ENCODE results near the gene ZBTB46.

DNA sequence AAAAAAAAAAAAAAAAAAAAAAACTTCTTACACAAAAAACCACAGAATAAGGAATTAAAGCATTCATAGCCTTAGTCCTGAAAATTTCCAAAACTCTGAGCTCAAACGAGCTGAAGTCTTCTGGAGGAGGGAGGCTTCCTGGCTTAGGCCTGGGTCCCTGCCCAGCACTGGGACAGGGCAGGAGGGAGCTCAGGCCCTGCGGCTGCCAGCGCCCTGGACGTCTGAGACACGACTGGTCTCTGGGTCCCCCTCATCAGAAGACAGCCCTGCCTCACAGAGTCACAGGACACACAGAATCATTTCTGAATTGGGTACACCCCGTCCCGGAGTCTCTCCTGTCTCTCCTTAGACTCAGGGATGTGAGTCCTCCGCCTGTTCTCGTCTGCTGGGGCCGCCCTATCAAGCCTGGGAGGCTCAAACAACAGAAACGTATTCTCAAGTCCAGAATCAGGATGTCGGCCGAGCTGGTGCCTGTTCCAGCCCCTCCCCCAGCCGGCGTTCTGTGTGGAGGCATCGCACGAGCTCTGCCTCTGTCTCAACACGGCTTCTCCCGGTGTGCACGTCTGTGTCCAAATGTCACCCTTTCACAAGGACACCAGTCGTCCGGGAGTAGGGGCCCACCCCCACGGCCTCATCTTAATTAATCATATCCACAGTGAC lies 39.4 kb downstream of the ZBTB46 start:
- TF ChIP-seq, protein P1, sequence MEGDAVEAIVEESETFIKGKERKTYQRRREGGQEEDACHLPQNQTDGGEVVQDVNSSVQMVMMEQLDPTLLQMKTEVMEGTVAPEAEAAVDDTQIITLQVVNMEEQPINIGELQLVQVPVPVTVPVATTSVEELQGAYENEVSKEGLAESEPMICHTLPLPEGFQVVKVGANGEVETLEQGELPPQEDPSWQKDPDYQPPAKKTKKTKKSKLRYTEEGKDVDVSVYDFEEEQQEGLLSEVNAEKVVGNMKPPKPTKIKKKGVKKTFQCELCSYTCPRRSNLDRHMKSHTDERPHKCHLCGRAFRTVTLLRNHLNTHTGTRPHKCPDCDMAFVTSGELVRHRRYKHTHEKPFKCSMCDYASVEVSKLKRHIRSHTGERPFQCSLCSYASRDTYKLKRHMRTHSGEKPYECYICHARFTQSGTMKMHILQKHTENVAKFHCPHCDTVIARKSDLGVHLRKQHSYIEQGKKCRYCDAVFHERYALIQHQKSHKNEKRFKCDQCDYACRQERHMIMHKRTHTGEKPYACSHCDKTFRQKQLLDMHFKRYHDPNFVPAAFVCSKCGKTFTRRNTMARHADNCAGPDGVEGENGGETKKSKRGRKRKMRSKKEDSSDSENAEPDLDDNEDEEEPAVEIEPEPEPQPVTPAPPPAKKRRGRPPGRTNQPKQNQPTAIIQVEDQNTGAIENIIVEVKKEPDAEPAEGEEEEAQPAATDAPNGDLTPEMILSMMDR (IDR thresholded peaks at IDR 0.05; ENCODE audit: borderline replicate concordance, extremely low read depth, low read length, poor library complexity, severe bottlenecking) = no peak
- TF ChIP-seq EZH2 (IDR thresholded peaks at IDR 0.05; ENCODE audit: borderline replicate concordance, low read depth, low read length, severe bottlenecking) = no peak

All from DND-41 (cell line).